Measurements from ENCODE around the gene CLSTN2. TPM values are rescaled to one million over a fixed set of nuclear protein-coding genes. Genes with fewer than 3 reads are reported as not detected.

CLSTN2 gene
- total and polyA plus RNA-seq, 2 of the 4 experiments (the other 2 are of a cell fraction), result under 0.01 to 0.07 TPM

GRCh38 chr3:140497331-140497730 is 562.3 kb downstream of the CLSTN2 start:
- H3K9ac ChIP-seq (ENCODE audit: low read depth, low read length), result no peak overlapping the region
- no peak for ATAC-seq (ENCODE audit: low read depth)
- ChIA-PET POLR2A (ENCODE audit: unreplicated experiment) (no interaction called here), CTCF (no interaction called here)
- no peak overlapping the region for H2BK120ac ChIP-seq (ENCODE audit: low read depth, low read length)
- H2AK9ac ChIP-seq (replicated peaks; ENCODE audit: low read depth, low read length, poor library complexity), result no peak overlapping the region
- H3K4me3 ChIP-seq (ENCODE audit: insufficient read depth, low read depth, low read length), result no peak overlapping the region
- H3K4me1 ChIP-seq (ENCODE audit: control insufficient read depth, insufficient read depth, low read length), result no peaks in the 10 kb centered on the region
- no peak overlapping the region for H2AFZ ChIP-seq (replicated peaks; ENCODE audit: low read length, poor library complexity)
- no peak overlapping the region for H2AK5ac ChIP-seq (ENCODE audit: low read depth, low read length)
- in situ Hi-C loops (cut with MboI; ENCODE audit: low sequenced_read_pairs), result no loop called here
- no peak overlapping the region for H4K5ac ChIP-seq (ENCODE audit: low read depth, low read length)
- no peak overlapping the region for H2BK20ac ChIP-seq (ENCODE audit: low read depth, low read length)
- H4K20me1 ChIP-seq (ENCODE audit: insufficient read depth, low read length), result no peaks in the 10 kb centered on the region
- no peaks in the 10 kb centered on the region for H3K79me1 ChIP-seq (ENCODE audit: low read depth in 1 of 2, low read length in 2 of 2)
- dilution Hi-C loops (cut with HindIII; ENCODE audit: low sequenced_read_pairs, unreplicated experiment), result no loop called here
- H4K8ac ChIP-seq (ENCODE audit: low read depth in 2 of 2, low read length in 2 of 2), result no peak overlapping the region
- no TSS peak for BruUV-seq (replicated peaks)
- H3K27me3 ChIP-seq (ENCODE audit: control insufficient read depth, insufficient read depth, low read length), result no peaks in the 10 kb centered on the region
- H4K91ac ChIP-seq (ENCODE audit: insufficient read depth, low read depth, low read length), result no peak overlapping the region
- no peaks in the 10 kb centered on the region for H3K36me3 ChIP-seq (ENCODE audit: control insufficient read depth, insufficient read depth, low read length)
- no peak overlapping the region for H3K4me2 ChIP-seq (ENCODE audit: low read depth, low read length)
- intact Hi-C loops (cut with micrococcal nuclease), result no loop called here
- H3K23ac ChIP-seq (ENCODE audit: low read depth, low read length), result no peak overlapping the region
- no peaks in the 10 kb centered on the region for H3K9me1 ChIP-seq (ENCODE audit: insufficient read depth, low read length)
- H3K9me3 ChIP-seq (ENCODE audit: control insufficient read depth, insufficient read depth, low read length), result 0 out of 2 replicates have a peak, but pooled peaks cover 2% of the 10 kb centered on the region
- no peak overlapping the region for H3K56ac ChIP-seq (ENCODE audit: extremely low read depth, insufficient read depth, low read length)
- H3K14ac ChIP-seq (replicated peaks; ENCODE audit: low read depth, low read length), result no peak overlapping the region
- H2BK5ac ChIP-seq (ENCODE audit: low read depth, low read length, poor library complexity, severe bottlenecking), result no peak overlapping the region
- H3K27ac ChIP-seq (ENCODE audit: insufficient read depth, low read length), result no peak overlapping the region
- no peak overlapping the region for H3K4ac ChIP-seq (ENCODE audit: low read depth, low read length)
- TF ChIP-seq CTCF (conservative IDR thresholded peaks at IDR 0.05; ENCODE audit: low read depth, low read length) (no peak), MAZ (IDR thresholded peaks at IDR 0.05; ENCODE audit: borderline replicate concordance, low read depth, low read length) (no peak), POLR2A (IDR thresholded peaks at IDR 0.05; ENCODE audit: low read depth, low read length) (no peak), FOS (IDR thresholded peaks at IDR 0.05; ENCODE audit: low read depth, low read length) (no peak), BHLHE40 (IDR thresholded peaks at IDR 0.05; ENCODE audit: low read depth, low read length) (no peak), MXI1 (IDR thresholded peaks at IDR 0.05; ENCODE audit: borderline replicate concordance, low read depth, low read length) (no peak), CHD1 (IDR thresholded peaks at IDR 0.05; ENCODE audit: low read depth, low read length) (no peak), RCOR1 (IDR thresholded peaks at IDR 0.05; ENCODE audit: insufficient replicate concordance, low read length) (no peak), RFX5 (IDR thresholded peaks at IDR 0.05; ENCODE audit: low read depth, low read length) (no peak), ELK1 (IDR thresholded peaks at IDR 0.05; ENCODE audit: borderline replicate concordance, low read depth, low read length) (no peak), RAD21 (IDR thresholded peaks at IDR 0.05; ENCODE audit: low read length) (no peak)
- no peak for DNase-seq
- no peak overlapping the region for H2BK15ac ChIP-seq (ENCODE audit: low read depth, low read length)
- no CpG with 5 or more reads among the region's 11 CpGs for WGBS, 2 experiments (ENCODE audit: extremely low coverage in 2 of 2, insufficient read length in 1 of 2)
- H3K18ac ChIP-seq (ENCODE audit: low read depth, low read length), result no peak overlapping the region

Data from IMR-90 (cell line).